HG03025 (cell line): Measurements from ENCODE around the gene CSF2.

ENCODE experiments used
- ATAC-seq: cut with Tn5 transposase; IDR thresholded peaks from one replicate; pipeline ENCODE4 v1.9.1; 2021; ENCODE audit warnings: mild to moderate bottlenecking, moderate library complexity; ENCODE audit not compliant: unreplicated experiment, low FRiP score

CSF2 gene

GRCh38 chr5:132086277-132086794 is 12.7 kb downstream of the CSF2 start:
- ATAC-seq = no peak

- no peak for ATAC-seq
Observed at GRCh38 chr5:132087176-132087575, 13.6 kb downstream of the CSF2 start.

DNA sequence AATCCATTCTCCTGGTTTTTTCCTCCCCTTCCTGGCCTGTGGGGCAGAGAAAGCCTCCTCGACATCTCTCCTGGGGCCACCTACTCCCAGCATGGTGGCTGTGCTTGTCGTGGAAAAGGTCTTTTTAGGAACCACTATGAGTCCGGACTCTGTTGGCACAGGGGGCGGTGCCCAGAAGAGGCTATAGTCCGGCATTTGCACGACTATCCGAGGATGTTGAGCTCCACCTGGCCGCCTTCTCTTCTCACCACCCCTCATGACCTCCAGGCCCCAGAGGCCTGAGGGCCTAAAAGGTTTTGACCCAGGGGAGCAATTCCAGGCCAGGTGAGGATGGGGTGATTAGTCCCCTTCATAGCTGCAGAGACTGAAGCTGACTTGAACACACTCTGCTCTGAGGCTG is 14.1 kb downstream of the CSF2 start:
- ATAC-seq = no peak

DNA sequence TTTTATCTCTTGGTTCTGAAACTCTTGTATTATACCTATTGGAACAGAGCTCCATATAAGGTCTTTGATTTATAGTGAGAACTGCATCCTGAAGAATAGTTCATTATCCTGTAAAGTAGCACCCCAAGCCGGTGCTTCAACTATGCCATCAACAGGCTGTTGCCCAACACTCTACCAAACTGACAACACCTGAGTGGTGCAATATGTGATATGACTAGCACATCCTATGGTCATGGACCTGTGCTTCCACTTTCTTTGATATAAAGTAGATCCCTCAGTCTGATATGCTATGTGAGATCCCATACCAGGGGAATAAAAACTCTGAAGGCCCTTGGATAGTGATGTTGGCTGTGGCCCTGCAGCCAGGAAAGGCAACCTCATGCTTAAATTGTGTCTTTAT is 15.8 kb downstream of the CSF2 start:
- ATAC-seq = no peak

DNA sequence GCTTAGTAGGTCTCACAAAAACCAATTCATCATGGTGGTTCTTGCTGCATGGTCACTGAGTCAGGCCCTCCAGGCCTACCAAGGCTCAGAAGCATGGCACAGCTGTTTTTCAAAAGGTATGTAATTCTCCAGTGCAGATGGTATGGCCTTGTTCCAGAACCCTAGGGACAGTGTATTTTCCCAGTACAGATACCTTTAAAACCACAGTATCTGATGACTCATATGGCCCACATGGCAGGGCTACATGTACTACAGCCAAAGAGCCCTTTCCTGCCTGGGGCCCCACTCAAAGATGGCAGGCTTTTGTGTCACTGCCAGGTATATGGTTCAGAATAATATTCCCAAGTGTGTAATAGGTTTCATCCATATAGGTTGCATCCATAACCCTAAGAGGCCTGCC is 16.5 kb downstream of the CSF2 start:
- no peak for ATAC-seq

DNA sequence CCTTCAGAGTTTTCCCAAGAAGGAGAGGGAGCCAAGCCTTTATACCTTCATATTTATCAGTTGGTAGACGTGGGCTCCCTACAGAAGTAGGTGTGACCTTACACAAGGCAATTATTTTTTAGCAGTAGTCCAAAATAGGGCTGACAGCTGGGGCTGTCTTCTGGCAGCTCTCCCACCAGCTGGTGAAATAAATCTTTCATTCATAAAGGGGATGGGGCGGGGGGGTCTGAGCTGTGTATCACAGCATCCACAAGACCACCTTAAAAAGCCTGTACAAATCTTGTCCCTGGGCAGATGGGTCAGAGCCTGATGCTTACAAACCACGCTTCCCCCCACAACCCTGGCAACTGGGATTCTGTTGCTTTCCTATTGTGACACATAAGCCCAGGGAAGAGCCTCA is 19.7 kb downstream of the CSF2 start:
- ATAC-seq = no peak

DNA sequence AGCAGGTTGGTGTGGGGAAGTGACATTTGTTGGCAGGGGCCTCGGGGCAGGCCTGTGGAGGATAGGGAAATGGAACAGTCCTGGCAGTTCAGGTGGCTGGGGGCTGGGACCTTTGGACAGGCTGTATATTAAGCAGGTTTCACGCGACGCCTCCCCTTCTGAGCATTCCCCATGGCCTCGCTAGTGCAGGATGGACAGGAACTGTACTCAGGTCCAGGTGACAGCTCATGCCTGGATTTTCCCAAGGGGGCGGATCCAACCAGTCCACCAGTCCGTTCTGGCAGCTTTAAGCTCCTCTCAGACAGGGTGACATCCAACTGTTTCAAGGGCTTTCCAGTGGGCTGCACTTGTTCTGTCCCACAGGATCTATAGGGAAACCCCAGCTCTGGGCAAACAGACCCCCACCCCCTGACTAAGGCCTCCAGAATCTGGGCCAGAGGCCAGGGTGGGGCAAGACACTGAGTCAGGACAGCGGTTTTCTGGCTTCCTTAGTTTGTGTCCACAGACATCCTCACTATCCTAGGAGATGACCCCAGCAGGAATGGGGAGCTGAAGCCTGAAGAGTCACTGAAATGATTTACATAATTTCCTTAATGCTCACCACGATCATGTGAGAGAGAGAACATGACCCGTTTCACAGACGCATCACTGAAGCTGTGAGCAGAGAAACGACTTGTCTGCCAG is 20.9 kb downstream of the CSF2 start:
- no peak for ATAC-seq

- no peak for ATAC-seq
Observed at GRCh38 chr5:132095077-132095410, 21.5 kb downstream of the CSF2 start.

- ATAC-seq = no peak
Observed at GRCh38 chr5:132095424-132095972, 21.9 kb downstream of the CSF2 start.

DNA sequence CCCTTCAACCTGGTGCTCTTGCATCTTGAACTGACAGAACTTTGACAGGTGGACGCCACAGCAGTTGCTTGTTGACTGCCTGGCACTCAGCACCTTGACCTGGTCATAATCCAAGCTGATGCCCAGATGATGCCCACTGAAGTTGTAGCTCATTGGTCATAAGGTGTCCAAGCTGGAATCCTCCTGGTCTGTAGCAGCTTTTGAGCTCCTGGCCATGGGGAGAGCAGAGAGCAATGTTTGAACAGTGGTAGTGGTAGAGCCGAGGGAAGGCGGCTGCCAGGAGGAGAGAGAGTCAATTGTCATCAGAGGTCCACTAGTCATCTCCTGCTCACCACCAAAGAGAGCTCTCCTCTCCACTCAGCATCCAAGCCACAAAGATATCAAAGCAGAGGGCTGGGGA is 23.3 kb downstream of the CSF2 start:
- no peak for ATAC-seq

DNA sequence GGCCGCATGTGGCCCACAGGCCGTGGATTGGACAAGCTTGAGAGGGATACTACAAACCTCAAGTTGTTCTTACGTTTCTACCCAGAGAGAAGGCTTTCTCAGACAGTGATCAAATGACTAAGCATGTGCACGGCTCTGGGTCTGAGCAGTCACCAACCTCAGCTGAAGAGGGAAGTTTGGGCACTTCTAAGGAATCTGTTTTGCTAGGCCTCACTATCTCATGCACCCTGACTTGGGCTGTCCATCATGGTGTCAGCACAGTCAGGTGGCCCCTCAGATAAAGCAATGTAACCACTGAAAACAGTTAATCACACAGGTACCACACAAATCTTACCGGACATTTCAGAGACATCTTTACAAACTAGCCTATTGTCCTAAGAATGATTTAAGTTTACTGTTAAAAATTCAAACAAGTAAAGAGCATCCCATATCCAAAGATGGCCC is 24.6 kb downstream of the CSF2 start:
- ATAC-seq = no peak

DNA sequence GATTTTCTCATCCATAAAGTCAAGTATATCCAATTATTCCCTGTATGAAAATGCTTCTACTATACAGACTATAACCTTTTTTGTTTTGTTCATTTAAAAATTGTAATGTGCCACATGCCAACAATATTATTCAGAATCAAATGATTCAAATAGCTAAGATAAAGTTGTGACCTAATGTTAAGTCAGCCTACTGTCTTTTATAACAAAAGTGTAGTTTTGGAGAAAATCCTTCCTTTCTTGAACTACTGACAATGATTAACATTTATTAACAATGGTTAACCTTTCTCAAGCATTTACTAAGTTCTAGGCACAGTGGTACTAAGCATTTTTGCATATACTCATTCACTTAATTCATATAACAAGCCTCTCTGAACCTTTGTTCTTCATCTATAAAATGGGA is 25.0 kb downstream of the CSF2 start:
- ATAC-seq = no peak

- ATAC-seq = peak; percentile 27
Observed at GRCh38 chr5:132099076-132099748, 25.6 kb downstream of the CSF2 start.

DNA sequence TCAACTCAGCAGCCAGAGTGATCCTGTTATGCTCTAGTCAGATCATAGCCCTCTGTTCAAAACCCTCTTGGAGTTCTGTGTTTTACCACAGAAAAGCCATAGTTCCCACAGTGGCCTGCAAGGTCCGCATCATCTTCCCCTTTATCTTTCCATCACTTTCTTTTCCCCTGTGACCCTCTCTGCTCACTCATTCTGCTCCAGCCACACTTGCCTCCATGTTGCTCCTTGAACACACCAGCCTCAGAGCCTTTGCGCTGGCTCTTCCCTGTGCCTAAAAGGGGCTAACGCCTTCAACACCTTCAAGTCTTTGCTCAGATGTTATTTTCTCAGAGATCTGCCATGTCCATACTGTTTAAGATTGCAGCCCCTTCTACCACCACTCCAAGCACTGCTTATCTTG is 26.3 kb downstream of the CSF2 start:
- no peak for ATAC-seq

GRCh38 chr5:132100672-132101261 is 27.2 kb downstream of the CSF2 start:
- no peak for ATAC-seq

- no peak for ATAC-seq
Observed at GRCh38 chr5:132101385-132101880, 27.8 kb downstream of the CSF2 start.

GRCh38 chr5:132102101-132102701 is 28.6 kb downstream of the CSF2 start:
- ATAC-seq = no peak

DNA sequence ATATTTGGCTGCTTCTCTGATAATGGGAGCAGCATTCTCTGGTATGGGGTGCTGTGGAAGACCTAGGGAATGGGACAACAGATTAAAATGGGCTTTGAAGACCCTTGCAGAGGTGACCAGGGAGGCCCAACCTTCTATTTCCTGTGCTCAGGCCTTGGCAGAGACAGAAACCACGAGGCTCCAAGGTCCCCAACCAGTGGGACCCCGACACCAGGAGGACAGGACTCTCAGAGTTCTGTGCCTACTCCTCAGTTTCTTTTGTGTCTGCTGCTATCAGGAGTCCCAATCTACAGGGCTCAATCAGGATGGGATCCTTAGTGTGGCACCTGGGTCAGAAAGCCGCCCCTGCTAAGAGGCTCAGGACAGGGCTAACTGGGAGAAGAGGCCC is 29.3 kb downstream of the CSF2 start:
- no peak for ATAC-seq

GRCh38 chr5:132103332-132103951 is 29.9 kb downstream of the CSF2 start:
- peak; percentile 75 for ATAC-seq

GRCh38 chr5:132103969-132104391 is 30.4 kb downstream of the CSF2 start:
- ATAC-seq = no peak
